Measurements from ENCODE around the gene MSH5.

MSH5 gene

GRCh38 chr6:31750411-31751022 is 10.7 kb downstream of the MSH5 start:
- Histone ChIP-seq H3K9ac (ENCODE audit: low read depth, low read length) (no peak overlapping the region), H3K36me3 (ENCODE audit: insufficient read depth, low read depth, low read length) (peaks cover 9% of the 10 kb centered on the region; the same call in 1 of the 2 replicates), H3K9me3 (ENCODE audit: insufficient read depth, low read depth, low read length) (no peaks in the 10 kb centered on the region), H3K4me3 (ENCODE audit: low read length) (no peak overlapping the region), H3K4me1 (ENCODE audit: insufficient read depth, low read length) (no peaks in the 10 kb centered on the region), H3K27me3 (ENCODE audit: insufficient read depth, low read length) (no peaks in the 10 kb centered on the region), H3K27ac (ENCODE audit: low read length) (no peak overlapping the region)

- H3K9ac ChIP-seq (ENCODE audit: low read depth, low read length), result no peak overlapping the region
- no peak overlapping the region for H3K27ac ChIP-seq (ENCODE audit: low read length)
Measured at GRCh38 chr6:31752739-31753319, 13.0 kb downstream of the MSH5 start.

GRCh38 chr6:31758281-31758680 is 18.5 kb downstream of the MSH5 start:
- H3K4me1 ChIP-seq (ENCODE audit: insufficient read depth, low read length), result peaks cover 2% of the 10 kb centered on the region; the same call in 1 of the 2 replicates
- no peak overlapping the region for H3K4me3 ChIP-seq (ENCODE audit: low read length)
- H3K9ac ChIP-seq (ENCODE audit: low read depth, low read length), result no peak overlapping the region
- no peaks in the 10 kb centered on the region for H3K27me3 ChIP-seq (ENCODE audit: insufficient read depth, low read length)
- H3K27ac ChIP-seq (ENCODE audit: low read length), result no peak overlapping the region
- no peaks in the 10 kb centered on the region for H3K9me3 ChIP-seq (ENCODE audit: insufficient read depth, low read depth, low read length)
- peaks cover 21% of the 10 kb centered on the region for H3K36me3 ChIP-seq (ENCODE audit: insufficient read depth, low read depth, low read length)

More at GRCh38 chr6:31752739-31753319, 13.0 kb downstream of the MSH5 start:
- Histone ChIP-seq H3K9me3 (ENCODE audit: insufficient read depth, low read depth, low read length) (no peaks in the 10 kb centered on the region), H3K36me3 (ENCODE audit: insufficient read depth, low read depth, low read length) (peaks cover 5% of the 10 kb centered on the region; the same call in 1 of the 2 replicates), H3K4me3 (ENCODE audit: low read length) (no peak overlapping the region), H3K27me3 (ENCODE audit: insufficient read depth, low read length) (no peaks in the 10 kb centered on the region), H3K4me1 (ENCODE audit: insufficient read depth, low read length) (no peaks in the 10 kb centered on the region)

GRCh38 chr6:31760790-31761189 is 21.0 kb downstream of the MSH5 start:
- Histone ChIP-seq H3K4me3 (ENCODE audit: low read length) (no peak overlapping the region), H3K4me1 (ENCODE audit: insufficient read depth, low read length) (peaks cover 7% of the 10 kb centered on the region; the same call in 1 of the 2 replicates), H3K27ac (ENCODE audit: low read length) (no peak overlapping the region), H3K27me3 (ENCODE audit: insufficient read depth, low read length) (no peaks in the 10 kb centered on the region), H3K36me3 (ENCODE audit: insufficient read depth, low read depth, low read length) (peaks cover 21% of the 10 kb centered on the region), H3K9ac (ENCODE audit: low read depth, low read length) (no peak overlapping the region), H3K9me3 (ENCODE audit: insufficient read depth, low read depth, low read length) (no peaks in the 10 kb centered on the region)

GRCh38 chr6:31761343-31761742 is 21.5 kb downstream of the MSH5 start:
- no peaks in the 10 kb centered on the region for H3K27me3 ChIP-seq (ENCODE audit: insufficient read depth, low read length)
- H3K4me3 ChIP-seq (ENCODE audit: low read length), result no peak overlapping the region
- H3K9me3 ChIP-seq (ENCODE audit: insufficient read depth, low read depth, low read length), result no peaks in the 10 kb centered on the region
- no peak overlapping the region for H3K27ac ChIP-seq (ENCODE audit: low read length)
- peaks cover 7% of the 10 kb centered on the region; the same call in 1 of the 2 replicates for H3K4me1 ChIP-seq (ENCODE audit: insufficient read depth, low read length)
- H3K36me3 ChIP-seq (ENCODE audit: insufficient read depth, low read depth, low read length), result peaks cover 21% of the 10 kb centered on the region
- H3K9ac ChIP-seq (ENCODE audit: low read depth, low read length), result no peak overlapping the region

- Histone ChIP-seq H3K36me3 (ENCODE audit: insufficient read depth, low read depth, low read length) (peaks cover 21% of the 10 kb centered on the region), H3K4me1 (ENCODE audit: insufficient read depth, low read length) (peaks cover 7% of the 10 kb centered on the region; the same call in 1 of the 2 replicates), H3K27ac (ENCODE audit: low read length) (no peak within 1 kb of the TSS)
Measured at GRCh38 chr6:31762356-31762755, 22.6 kb downstream of the MSH5 start, which contains the start of gene SAPCD1. SAPCD1 (plus strand) TSS chr6:31762656; CDS start chr6:31763055, 399 bp downstream.

GRCh38 chr6:31762878-31763618 is 23.2 kb downstream of the MSH5 start:
- no peak overlapping the region for H3K27ac ChIP-seq (ENCODE audit: low read length)
- no peaks in the 10 kb centered on the region for H3K9me3 ChIP-seq (ENCODE audit: insufficient read depth, low read depth, low read length)
- no peaks in the 10 kb centered on the region; the same call in 1 of the 2 replicates for H3K27me3 ChIP-seq (ENCODE audit: insufficient read depth, low read length)
- H3K9ac ChIP-seq (ENCODE audit: low read depth, low read length), result no peak overlapping the region; the same call in 1 of the 2 replicates
- H3K4me1 ChIP-seq (ENCODE audit: insufficient read depth, low read length), result peaks cover 7% of the 10 kb centered on the region; the same call in 1 of the 2 replicates
- no peak overlapping the region for H3K4me3 ChIP-seq (ENCODE audit: low read length)
- H3K36me3 ChIP-seq (ENCODE audit: insufficient read depth, low read depth, low read length), result peaks cover 21% of the 10 kb centered on the region

More at GRCh38 chr6:31762356-31762755, 22.6 kb downstream of the MSH5 start, which contains the start of gene SAPCD1:
- no peak within 1 kb of the TSS; the same call in 1 of the 2 replicates for H3K9ac ChIP-seq (ENCODE audit: low read depth, low read length)
- H3K4me3 ChIP-seq (ENCODE audit: low read length), result no peak within 1 kb of the TSS
- no peaks in the 10 kb centered on the region; the same call in 1 of the 2 replicates for H3K27me3 ChIP-seq (ENCODE audit: insufficient read depth, low read length)
- no peaks in the 10 kb centered on the region for H3K9me3 ChIP-seq (ENCODE audit: insufficient read depth, low read depth, low read length)

GRCh38 chr6:31763619-31763940 is 23.8 kb downstream of the MSH5 start:
- Histone ChIP-seq H3K36me3 (ENCODE audit: insufficient read depth, low read depth, low read length) (peaks cover 21% of the 10 kb centered on the region), H3K27ac (ENCODE audit: low read length) (no peak overlapping the region), H3K9ac (ENCODE audit: low read depth, low read length) (no peak overlapping the region; the same call in 1 of the 2 replicates), H3K4me3 (ENCODE audit: low read length) (no peak overlapping the region), H3K4me1 (ENCODE audit: insufficient read depth, low read length) (peaks cover 7% of the 10 kb centered on the region; the same call in 1 of the 2 replicates), H3K27me3 (ENCODE audit: insufficient read depth, low read length) (no peaks in the 10 kb centered on the region; the same call in 1 of the 2 replicates), H3K9me3 (ENCODE audit: insufficient read depth, low read depth, low read length) (no peaks in the 10 kb centered on the region)

GRCh38 chr6:31764198-31764597 is 24.4 kb downstream of the MSH5 start:
- H3K27ac ChIP-seq (ENCODE audit: low read length), result no peak overlapping the region

GRCh38 chr6:31765559-31765909 is 25.7 kb downstream of the MSH5 start:
- H3K9ac ChIP-seq (ENCODE audit: low read depth, low read length), result no peak overlapping the region
- H3K27ac ChIP-seq (ENCODE audit: low read length), result no peak overlapping the region
- peaks cover 7% of the 10 kb centered on the region; the same call in 1 of the 2 replicates for H3K4me1 ChIP-seq (ENCODE audit: insufficient read depth, low read length)
- no peak overlapping the region for H3K4me3 ChIP-seq (ENCODE audit: low read length)
- no peaks in the 10 kb centered on the region; the same call in 1 of the 2 replicates for H3K27me3 ChIP-seq (ENCODE audit: insufficient read depth, low read length)
- peaks cover 12% of the 10 kb centered on the region for H3K36me3 ChIP-seq (ENCODE audit: insufficient read depth, low read depth, low read length)
- H3K9me3 ChIP-seq (ENCODE audit: insufficient read depth, low read depth, low read length), result no peaks in the 10 kb centered on the region

More at GRCh38 chr6:31764198-31764597, 24.4 kb downstream of the MSH5 start:
- Histone ChIP-seq H3K9me3 (ENCODE audit: insufficient read depth, low read depth, low read length) (no peaks in the 10 kb centered on the region), H3K9ac (ENCODE audit: low read depth, low read length) (no peak overlapping the region), H3K4me1 (ENCODE audit: insufficient read depth, low read length) (peaks cover 7% of the 10 kb centered on the region; the same call in 1 of the 2 replicates), H3K27me3 (ENCODE audit: insufficient read depth, low read length) (no peaks in the 10 kb centered on the region; the same call in 1 of the 2 replicates), H3K4me3 (ENCODE audit: low read length) (no peak overlapping the region), H3K36me3 (ENCODE audit: insufficient read depth, low read depth, low read length) (peaks cover 17% of the 10 kb centered on the region)

- peak overlapping the region; percentile 58; the same call in 1 of the 2 replicates for H3K4me3 ChIP-seq (ENCODE audit: low read length)
- H3K27ac ChIP-seq (ENCODE audit: low read length), result no peak overlapping the region
- peak overlapping the region; percentile 23; the same call in 1 of the 2 replicates for H3K9ac ChIP-seq (ENCODE audit: low read depth, low read length)
Measured at GRCh38 chr6:31765910-31766794, 26.3 kb downstream of the MSH5 start.

More at GRCh38 chr6:31765910-31766794, 26.3 kb downstream of the MSH5 start:
- H3K36me3 ChIP-seq (ENCODE audit: insufficient read depth, low read depth, low read length), result peaks cover 12% of the 10 kb centered on the region
- peaks cover 7% of the 10 kb centered on the region; the same call in 1 of the 2 replicates for H3K4me1 ChIP-seq (ENCODE audit: insufficient read depth, low read length)
- no peaks in the 10 kb centered on the region; the same call in 1 of the 2 replicates for H3K27me3 ChIP-seq (ENCODE audit: insufficient read depth, low read length)
- H3K9me3 ChIP-seq (ENCODE audit: insufficient read depth, low read depth, low read length), result no peaks in the 10 kb centered on the region

Measured in iPS-20b (cell line).